SH-SY5Y (cell line): ENCODE data around the gene C12orf57.
A peak's percentile ranks its signal among the peaks of the same experiment; 100 is the strongest.

Experiments
- GATA2 ChIP-seq: IDR thresholded peaks from 2 replicates; pipeline ENCODE4 v1.6.1; 2011; ENCODE audit warnings: mild to moderate bottlenecking, low read depth, low read length
- GATA3 ChIP-seq: IDR thresholded peaks from 2 replicates; pipeline ENCODE4 v1.6.1; 2011; ENCODE audit warnings: low read depth, mild to moderate bottlenecking, low read length, moderate library complexity

C12orf57 gene

DNA sequence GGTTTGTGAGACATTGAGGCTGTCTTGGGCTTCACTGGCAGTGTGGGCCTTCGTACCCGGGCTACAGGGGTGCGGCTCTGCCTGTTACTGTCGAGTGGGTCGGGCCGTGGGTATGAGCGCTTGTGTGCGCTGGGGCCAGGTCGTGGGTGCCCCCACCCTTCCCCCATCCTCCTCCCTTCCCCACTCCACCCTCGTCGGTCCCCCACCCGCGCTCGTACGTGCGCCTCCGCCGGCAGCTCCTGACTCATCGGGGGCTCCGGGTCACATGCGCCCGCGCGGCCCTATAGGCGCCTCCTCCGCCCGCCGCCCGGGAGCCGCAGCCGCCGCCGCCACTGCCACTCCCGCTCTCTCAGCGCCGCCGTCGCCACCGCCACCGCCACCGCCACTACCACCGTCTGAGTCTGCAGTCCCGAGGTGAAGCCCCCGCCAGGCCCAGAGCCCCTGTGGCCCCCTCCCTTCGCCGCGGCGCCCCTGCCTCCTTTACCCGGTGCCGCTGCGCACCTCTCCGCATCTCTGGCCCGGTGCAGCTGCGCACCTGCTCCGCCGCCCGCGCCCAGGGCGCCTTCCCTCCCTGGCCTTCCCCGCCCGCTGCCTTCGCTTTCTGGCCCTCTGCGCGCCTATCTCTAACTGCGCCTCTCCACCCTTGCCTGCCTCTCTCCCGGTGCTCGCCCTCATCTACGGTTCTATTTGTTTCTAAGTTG is 29.4 kb upstream of the C12orf57 start, which contains the start of gene ENO2:
TSS of gene ENO2 (plus strand) at position 335 of the 701 bp plus-strand sequence. CDS start 1,253 bp downstream, outside the sequence.
- TF ChIP-seq GATA2 (no peak), GATA3 (no peak)

DNA sequence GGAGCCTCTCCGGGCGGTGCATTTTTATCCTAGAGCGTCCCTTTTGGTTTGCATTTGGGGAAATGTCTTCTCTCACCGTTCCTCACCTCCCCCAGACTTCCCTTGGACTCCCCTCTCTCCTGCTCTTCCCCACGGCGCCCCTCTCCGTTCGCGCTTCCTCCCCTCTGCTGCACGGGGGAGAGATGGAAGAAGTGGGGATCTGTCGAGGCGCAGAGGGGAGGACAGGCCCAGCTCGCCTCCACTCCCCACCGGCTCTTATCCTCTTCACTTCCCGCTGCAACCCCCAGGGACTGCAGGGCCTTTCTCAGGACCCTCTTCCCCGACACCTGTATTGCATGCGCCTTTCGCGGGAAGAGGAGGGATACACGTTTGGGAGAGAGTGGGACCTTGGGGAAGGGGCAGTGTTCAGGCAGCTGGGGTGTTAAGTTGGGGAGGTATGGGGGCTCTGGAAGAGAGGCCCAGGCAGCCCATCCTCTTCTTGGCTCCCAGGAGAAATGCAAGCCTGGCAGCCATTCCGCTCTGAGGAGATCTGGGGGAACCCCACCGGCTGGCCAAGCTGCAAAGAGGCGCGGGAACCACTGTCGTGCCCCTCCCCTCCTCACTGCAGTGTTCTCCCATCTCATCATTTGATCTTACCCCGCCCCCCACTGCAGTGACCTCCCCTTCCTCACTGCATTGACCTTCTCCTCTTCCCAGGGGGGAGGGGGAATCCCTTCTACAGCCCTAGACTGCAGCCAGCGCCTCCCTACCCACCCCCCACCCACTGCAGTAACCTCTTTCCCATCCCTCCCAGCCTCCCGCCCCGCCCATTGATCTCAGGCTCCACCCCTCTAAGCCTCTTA is 28.7 kb upstream of the C12orf57 start:
- TF ChIP-seq GATA2 (peak; percentile 51; the same call in 1 of the 2 replicates), GATA3 (no peak)

DNA sequence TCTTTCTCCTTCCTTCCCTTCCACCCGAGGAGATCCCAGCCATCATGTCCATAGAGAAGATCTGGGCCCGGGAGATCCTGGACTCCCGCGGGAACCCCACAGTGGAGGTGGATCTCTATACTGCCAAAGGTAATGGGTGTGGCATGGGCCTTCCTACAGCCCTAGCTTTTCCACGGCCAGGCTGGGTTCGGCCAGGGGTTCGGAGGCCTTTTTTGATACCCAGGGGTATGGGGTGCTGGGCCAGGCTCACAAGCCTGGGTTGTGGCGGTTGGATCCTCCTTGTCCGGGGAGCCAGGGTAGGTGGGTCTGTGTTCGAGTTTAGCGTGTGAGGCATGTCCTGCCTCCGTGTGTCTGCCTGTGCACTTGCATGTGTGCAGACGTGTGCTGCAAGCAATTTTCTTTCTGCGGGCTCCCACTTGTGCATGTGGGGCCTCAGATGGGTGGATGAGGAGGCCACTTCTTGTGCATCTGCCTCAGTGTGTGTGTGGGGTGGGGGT is 28.0 kb upstream of the C12orf57 start:
- no peak for TF ChIP-seq GATA2
- no peak for TF ChIP-seq GATA3

GRCh38 chr12:6916426-6917200 is 27.2 kb upstream of the C12orf57 start:
- TF ChIP-seq GATA2 (no peak), GATA3 (no peak)

DNA sequence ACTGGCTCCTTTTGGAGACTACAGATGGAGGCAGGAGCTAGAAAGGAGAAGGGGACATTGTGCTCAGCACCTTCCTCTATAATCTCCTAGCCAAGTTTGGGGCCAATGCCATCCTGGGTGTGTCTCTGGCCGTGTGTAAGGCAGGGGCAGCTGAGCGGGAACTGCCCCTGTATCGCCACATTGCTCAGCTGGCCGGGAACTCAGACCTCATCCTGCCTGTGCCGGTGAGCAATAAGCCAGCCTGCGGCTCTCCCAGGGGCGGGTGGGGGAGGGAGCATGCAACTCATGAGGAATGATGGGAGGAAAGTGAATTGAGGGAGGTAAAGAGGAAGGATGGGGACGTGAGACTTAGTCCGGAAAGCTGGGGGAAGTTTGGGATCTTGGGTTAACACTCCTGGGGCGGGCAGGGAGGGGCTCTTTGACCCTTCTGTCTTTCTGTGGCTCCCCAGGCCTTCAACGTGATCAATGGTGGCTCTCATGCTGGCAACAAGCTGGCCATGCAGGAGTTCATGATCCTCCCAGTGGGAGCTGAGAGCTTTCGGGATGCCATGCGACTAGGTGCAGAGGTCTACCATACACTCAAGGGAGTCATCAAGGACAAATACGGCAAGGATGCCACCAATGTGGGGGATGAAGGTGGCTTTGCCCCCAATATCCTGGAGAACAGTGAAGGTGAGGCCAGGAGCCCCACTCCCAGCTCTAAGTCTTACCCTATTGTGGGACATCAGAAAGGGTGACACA is 26.2 kb upstream of the C12orf57 start:
- TF ChIP-seq GATA2: no peak
- TF ChIP-seq GATA3: no peak

DNA sequence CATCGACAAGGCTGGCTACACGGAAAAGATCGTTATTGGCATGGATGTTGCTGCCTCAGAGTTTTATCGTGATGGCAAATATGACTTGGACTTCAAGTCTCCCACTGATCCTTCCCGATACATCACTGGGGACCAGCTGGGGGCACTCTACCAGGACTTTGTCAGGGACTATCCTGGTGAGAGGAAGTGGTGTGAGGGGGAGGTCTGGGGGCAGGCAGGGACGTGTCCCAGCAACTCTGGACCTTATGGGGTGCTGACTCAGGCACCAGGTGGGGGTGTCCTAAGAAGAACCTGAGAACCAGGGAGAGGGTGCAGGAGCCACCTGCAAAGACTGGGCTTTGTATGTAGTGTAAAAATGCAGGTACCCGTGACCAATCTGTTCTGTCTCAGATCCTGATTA is 24.2 kb upstream of the C12orf57 start:
- TF ChIP-seq GATA2 (no peak), GATA3 (no peak)

DNA sequence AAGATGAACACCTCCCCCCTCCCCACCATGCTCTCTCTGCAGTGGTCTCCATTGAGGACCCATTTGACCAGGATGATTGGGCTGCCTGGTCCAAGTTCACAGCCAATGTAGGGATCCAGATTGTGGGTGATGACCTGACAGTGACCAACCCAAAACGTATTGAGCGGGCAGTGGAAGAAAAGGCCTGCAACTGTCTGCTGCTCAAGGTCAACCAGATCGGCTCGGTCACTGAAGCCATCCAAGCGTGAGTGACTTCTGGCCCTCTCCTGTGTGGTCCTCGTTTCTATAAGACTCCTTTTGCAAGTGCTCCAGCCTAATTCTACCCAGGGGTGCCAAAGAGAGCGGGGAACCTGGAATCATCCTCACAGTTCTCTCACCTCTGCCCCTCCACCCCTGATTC is 22.3 kb upstream of the C12orf57 start:
- TF ChIP-seq GATA2 (no peak), GATA3 (no peak)

DNA sequence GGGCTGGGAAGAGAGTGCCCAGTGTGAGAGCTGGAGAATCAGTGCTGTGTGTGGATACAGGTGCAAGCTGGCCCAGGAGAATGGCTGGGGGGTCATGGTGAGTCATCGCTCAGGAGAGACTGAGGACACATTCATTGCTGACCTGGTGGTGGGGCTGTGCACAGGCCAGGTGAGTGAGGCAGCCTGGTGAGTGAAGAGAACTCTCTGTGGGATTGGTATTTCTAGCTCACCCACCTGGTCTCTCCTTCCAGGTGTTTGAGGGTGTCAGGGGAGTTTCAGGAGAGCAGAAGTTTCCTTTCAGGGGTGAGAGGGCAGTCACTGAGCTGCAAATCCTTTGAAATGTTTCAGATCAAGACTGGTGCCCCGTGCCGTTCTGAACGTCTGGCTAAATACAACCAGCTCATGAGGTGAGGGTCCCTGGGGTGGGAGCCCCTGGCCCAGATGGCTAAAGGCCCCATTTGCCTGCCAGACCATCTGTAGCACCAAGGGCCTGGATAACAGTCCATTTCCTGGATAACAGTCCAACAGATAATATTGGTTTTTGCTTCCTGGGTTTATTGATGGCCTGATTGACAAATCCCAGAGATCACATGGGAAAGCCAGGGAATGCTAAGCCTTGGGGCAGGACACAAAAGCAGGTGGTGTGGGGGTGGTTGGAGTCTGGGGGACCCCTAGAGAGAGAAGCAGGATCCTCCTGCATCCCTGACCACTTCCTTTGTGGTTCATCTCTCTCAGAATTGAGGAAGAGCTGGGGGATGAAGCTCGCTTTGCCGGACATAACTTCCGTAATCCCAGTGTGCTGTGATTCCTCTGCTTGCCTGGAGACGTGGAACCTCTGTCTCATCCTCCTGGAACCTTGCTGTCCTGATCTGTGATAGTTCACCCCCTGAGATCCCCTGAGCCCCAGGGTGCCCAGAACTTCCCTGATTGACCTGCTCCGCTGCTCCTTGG is 21.6 kb upstream of the C12orf57 start:
- TF ChIP-seq GATA3 (no peak), GATA2 (no peak)

DNA sequence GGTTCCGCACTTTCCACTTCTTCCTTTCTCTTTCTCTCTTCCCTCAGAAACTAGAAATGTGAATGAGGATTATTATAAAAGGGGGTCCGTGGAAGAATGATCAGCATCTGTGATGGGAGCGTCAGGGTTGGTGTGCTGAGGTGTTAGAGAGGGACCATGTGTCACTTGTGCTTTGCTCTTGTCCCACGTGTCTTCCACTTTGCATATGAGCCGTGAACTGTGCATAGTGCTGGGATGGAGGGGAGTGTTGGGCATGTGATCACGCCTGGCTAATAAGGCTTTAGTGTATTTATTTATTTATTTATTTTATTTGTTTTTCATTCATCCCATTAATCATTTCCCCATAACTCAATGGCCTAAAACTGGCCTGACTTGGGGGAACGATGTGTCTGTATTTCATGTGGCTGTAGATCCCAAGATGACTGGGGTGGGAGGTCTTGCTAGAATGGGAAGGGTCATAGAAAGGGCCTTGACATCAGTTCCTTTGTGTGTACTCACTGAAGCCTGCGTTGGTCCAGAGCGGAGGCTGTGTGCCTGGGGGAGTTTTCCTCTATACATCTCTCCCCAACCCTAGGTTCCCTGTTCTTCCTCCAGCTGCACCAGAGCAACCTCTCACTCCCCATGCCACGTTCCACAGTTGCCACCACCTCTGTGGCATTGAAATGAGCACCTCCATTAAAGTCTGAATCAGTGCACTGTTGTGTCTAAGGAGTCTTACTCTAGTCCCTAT is 20.7 kb upstream of the C12orf57 start:
- TF ChIP-seq GATA3 (no peak), GATA2 (no peak)

DNA sequence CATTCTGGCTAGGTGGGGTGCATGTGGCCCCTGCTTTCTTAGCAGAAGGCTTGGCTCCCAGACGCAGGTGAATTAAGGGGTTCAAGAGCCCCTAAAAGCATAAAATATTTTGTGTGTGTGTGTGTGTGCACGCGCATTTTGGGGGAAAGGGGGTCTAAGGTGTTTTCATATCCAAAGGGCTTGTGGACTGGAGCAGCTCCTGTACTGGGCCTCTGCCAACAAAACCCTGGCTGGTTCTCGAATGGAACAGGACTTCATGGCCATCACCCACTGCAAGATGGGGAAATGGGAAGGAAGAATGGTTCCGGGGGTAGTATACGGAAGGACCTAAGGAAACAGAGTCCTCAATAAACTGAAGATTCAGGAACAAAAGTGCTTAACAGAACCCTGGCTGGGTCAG is 20.0 kb upstream of the C12orf57 start:
- TF ChIP-seq GATA3: no peak
- TF ChIP-seq GATA2: no peak

DNA sequence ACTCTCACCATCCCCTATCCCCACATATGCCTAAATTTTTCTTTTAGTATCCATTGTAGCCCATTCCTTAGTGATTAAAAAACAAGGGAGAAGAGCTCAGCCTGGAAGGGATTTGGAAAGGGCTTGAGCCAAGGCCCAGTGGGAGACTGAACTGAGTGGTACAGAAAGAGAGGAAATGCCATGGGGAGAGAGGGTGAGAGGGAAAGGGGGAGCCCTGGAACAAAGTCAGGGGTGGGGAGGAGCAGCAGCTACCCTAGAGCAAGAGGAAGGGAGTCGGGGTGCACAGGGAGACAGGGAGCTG is 18.6 kb upstream of the C12orf57 start:
- TF ChIP-seq GATA3 (no peak), GATA2 (no peak)
